K562 (cell line): ENCODE measurements around the gene C5orf24. TPM values are rescaled to one million over a fixed set of nuclear protein-coding genes. Genes with fewer than 3 reads are reported as not detected.

Experiments used
- CCNT2 ChIP-seq: IDR thresholded peaks from 2 replicates; pipeline ENCODE4 v1.6.1; 2011; ENCODE audit warnings: borderline replicate concordance, low read depth, mild to moderate bottlenecking, moderate library complexity, mixed read lengths, low read length; ENCODE audit not compliant: insufficient read length; ENCODE audit errors: extremely low read depth
- CHD2 ChIP-seq: IDR thresholded peaks from 2 replicates; pipeline ENCODE4 v1.6.1; 2011; ENCODE audit warnings: low read depth, low read length
- CREM ChIP-seq: IDR thresholded peaks from 2 replicates; pipeline ENCODE4 v1.6.1; 2014; ENCODE audit warnings: antibody characterized with exemption, low read depth
- EGR1 ChIP-seq: fragments of 450-650 bp; conservative IDR thresholded peaks from 2 replicates; pipeline ENCODE4 v1.6.1; 2017; ENCODE audit warnings: mild to moderate bottlenecking
- ETS2 ChIP-seq: IDR thresholded peaks from 2 replicates; pipeline ENCODE4 v1.6.1; 2016; ENCODE audit warnings: borderline replicate concordance, missing genetic modification characterization, mild to moderate bottlenecking, moderate library complexity, missing compliant biosample characterization; ENCODE audit not compliant: poor library complexity, severe bottlenecking
- KDM1A ChIP-seq, 2 experiments: fragments of 450-650 bp; IDR thresholded peaks; 2 replicates each; pipeline ENCODE4 v1.6.1; 2016; ENCODE audit warnings: mild to moderate bottlenecking in 2 of 2
- KLF1 ChIP-seq: fragments of 450-650 bp; IDR thresholded peaks from 2 replicates; pipeline ENCODE4 v1.6.1; 2016; ENCODE audit warnings: missing genetic modification characterization, missing compliant biosample characterization
- MED1 ChIP-seq: sonication (generic); formaldehyde crosslinking; IDR thresholded peaks from 2 replicates; pipeline ENCODE4 v1.8.1; 2023; ENCODE audit warnings: missing genetic modification reagents, borderline replicate concordance
- MTA3 ChIP-seq: fragments of 450-650 bp; formaldehyde crosslinking; IDR thresholded peaks from 2 replicates; pipeline ENCODE4 v1.6.1; 2017; ENCODE audit warnings: mild to moderate bottlenecking, borderline replicate concordance
- NCOR1 ChIP-seq: fragments of 450-650 bp; IDR thresholded peaks from 2 replicates; pipeline ENCODE4 v1.6.1; 2016; ENCODE audit warnings: mild to moderate bottlenecking, moderate library complexity
- PHF21A ChIP-seq: fragments of 450-650 bp; IDR thresholded peaks from 2 replicates; pipeline ENCODE4 v1.6.1; 2017; ENCODE audit warnings: low read depth, borderline replicate concordance
- PTRF ChIP-seq: fragments of 450-650 bp; IDR thresholded peaks from 2 replicates; pipeline ENCODE4 v1.6.1; 2016; ENCODE audit warnings: mild to moderate bottlenecking, missing genetic modification characterization, missing compliant biosample characterization
- SMARCB1 ChIP-seq: IDR thresholded peaks from 2 replicates; pipeline ENCODE4 v1.6.1; 2011; ENCODE audit warnings: improper control_type of control experiment, low read depth; ENCODE audit not compliant: insufficient read length
- ZNF165 ChIP-seq: fragments of 250-450 bp; sonication (Bioruptor Pico); IDR thresholded peaks from 2 replicates; pipeline ENCODE4 v1.4.0; 2020; ENCODE audit warnings: borderline replicate concordance
- polyA plus RNA-seq, 8 experiments: library from polyadenylated mRNA; depleted of rRNA in 4 of 8; stranded (reverse) in 5 of 8; unstranded in 3 of 8; fragments of >200 nt; fragmentation: Nextera tagmentation in 2 of 8; fragmentation: Illumina TruSeq in 1 of 8; extraction: Ambion mirVana in 2 of 8; extraction: Trizol in 1 of 8; gene quantifications; 2 replicates each; pipeline versions ENCODE4 v1.2.1 to v1.2.3, GENCODE V29; 2011 to 2014; ENCODE audit warnings: inconsistent platforms in 1 of 8, missing spikeins in 1 of 8
- total RNA-seq, 7 experiments: library from RNA; depleted of rRNA in 6 of 7; stranded (reverse); fragments of >200 nt in 6 of 7; fragmentation: Illumina TruSeq in 2 of 7; extraction: Trizol in 2 of 7; gene quantifications; 2 replicates each; pipeline versions ENCODE4 v1.2.1 to v1.2.3, GENCODE V29; 2011 to 2021; ENCODE audit warnings: low replicate concordance in 1 of 7
- TF ChIP-seq, protein P1 (sequence below), 2 experiments: fragments of 200-800 bp in 1 of 2; sonication (Bioruptor generic) in 1 of 2; sonication (generic) in 1 of 2; formaldehyde crosslinking in 1 of 2; IDR thresholded peaks in 1 of 2; conservative IDR thresholded peaks in 1 of 2; 2 replicates each; pipeline versions ENCODE4 v1.5.0 to v1.6.1; 2016 to 2020; ENCODE audit warnings: missing compliant biosample characterization in 1 of 2, missing genetic modification characterization in 1 of 2, missing genetic modification reagents in 1 of 2
- TF ChIP-seq, protein P2 (sequence below), 2 experiments: fragments of 250-450 bp in 1 of 2; fragments of 450-650 bp in 1 of 2; sonication (Bioruptor Pico) in 1 of 2; IDR thresholded peaks; 2 replicates each; pipeline versions ENCODE4 v1.6.1 to v1.8.0; 2016 to 2021; ENCODE audit warnings: mild to moderate bottlenecking in 2 of 2, moderate library complexity in 2 of 2, missing compliant biosample characterization in 1 of 2, missing genetic modification characterization in 1 of 2
- TF ChIP-seq, protein P3 (sequence below): fragments of 450-650 bp; formaldehyde crosslinking; IDR thresholded peaks from 2 replicates; pipeline ENCODE4 v1.4.0; 2022; ENCODE audit warnings: missing genetic modification characterization
- TF ChIP-seq, protein P4 (sequence below): sonication (generic); formaldehyde crosslinking; IDR thresholded peaks from 2 replicates; pipeline ENCODE4 v1.5.0; 2020; ENCODE audit warnings: missing genetic modification reagents
- TF ChIP-seq, protein P5 (sequence below): fragments of 250-450 bp; sonication (Bioruptor Pico); IDR thresholded peaks from 2 replicates; pipeline ENCODE4 v1.5.1; 2021; ENCODE audit warnings: mild to moderate bottlenecking

The C5orf24 gene
- total and polyA plus RNA-seq, 9 of the 15 experiments (the other 6 are each of a cell fraction or from before 2014, with no cell fraction given): 8.9 to 38.6 (median 28.4) TPM

DNA sequence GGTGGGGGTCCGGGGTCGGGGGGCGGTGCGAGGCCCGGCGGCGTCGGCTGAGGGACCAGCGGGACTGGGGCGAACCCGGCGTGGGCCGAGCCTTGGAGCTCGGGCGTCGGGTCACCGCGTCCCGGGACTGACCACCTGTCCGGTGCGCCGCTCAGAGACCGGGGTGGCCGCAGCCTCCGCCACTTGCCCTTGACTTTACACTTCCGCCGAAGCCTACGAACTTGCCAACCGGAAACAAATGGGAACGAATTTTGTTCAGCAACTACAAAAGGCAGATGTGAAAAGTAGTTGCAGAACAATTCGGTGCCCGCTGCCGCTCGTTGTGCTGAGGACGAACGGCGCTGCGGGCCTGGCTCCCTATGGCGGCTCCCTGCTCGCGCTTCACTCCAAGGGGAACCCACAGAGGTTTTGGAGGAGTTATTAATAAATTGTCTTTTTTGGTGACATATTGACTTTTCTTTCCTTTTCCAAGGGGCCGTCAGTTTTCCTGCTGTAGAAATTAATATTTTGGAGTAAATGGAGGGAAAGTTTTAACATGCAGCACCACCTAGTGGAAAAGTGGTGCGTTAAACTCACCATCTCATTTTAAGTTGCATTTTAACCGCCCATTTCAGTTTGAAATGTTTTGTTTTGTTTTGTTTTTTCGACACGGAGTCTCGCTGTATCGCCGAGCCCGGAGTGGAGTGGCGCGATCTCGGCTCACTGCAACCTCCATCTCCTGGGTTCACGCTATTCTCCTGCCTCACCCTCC lies 59.7 kb downstream of the C5orf24 start (continued):
- TF ChIP-seq ZNF165 (CRISPR knock-in tag) (no peak), ETS2 (tag) (no peak), MTA3 (0 out of 2 replicates have a peak, but pooled peaks have one; percentile 15), MED1 (CRISPR knock-in tag) (no peak), CCNT2 (no peak), CREM (no peak), KDM1A (IDR thresholded peaks at IDR 0.05) (no peak), KLF1 (tag) (no peak), NCOR1 (no peak), EGR1 (0 out of 2 replicates have a peak, but pooled peaks have one; percentile 13), PHF21A (no peak), SMARCB1 (no peak), PTRF (tag) (no peak), CHD2 (no peak)
- TF ChIP-seq, protein P1, sequence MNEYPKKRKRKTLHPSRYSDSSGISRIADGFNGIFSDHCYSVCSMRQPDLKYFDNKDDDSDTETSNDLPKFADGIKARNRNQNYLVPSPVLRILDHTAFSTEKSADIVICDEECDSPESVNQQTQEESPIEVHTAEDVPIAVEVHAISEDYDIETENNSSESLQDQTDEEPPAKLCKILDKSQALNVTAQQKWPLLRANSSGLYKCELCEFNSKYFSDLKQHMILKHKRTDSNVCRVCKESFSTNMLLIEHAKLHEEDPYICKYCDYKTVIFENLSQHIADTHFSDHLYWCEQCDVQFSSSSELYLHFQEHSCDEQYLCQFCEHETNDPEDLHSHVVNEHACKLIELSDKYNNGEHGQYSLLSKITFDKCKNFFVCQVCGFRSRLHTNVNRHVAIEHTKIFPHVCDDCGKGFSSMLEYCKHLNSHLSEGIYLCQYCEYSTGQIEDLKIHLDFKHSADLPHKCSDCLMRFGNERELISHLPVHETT (CRISPR knock-in tag; conservative IDR thresholded peaks at IDR 0.05 in 1 of 2, IDR thresholded peaks at IDR 0.05 in 1 of 2): peak in 1 of 2 experiments; percentile 91; a peak in 2 of 4 replicates
- TF ChIP-seq, protein P2, sequence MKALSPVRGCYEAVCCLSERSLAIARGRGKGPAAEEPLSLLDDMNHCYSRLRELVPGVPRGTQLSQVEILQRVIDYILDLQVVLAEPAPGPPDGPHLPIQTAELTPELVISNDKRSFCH (CRISPR knock-in tag; IDR thresholded peaks at IDR 0.05): no peak
- TF ChIP-seq, protein P2 (tag; IDR thresholded peaks at IDR 0.05): no peak
- TF ChIP-seq, protein P3, sequence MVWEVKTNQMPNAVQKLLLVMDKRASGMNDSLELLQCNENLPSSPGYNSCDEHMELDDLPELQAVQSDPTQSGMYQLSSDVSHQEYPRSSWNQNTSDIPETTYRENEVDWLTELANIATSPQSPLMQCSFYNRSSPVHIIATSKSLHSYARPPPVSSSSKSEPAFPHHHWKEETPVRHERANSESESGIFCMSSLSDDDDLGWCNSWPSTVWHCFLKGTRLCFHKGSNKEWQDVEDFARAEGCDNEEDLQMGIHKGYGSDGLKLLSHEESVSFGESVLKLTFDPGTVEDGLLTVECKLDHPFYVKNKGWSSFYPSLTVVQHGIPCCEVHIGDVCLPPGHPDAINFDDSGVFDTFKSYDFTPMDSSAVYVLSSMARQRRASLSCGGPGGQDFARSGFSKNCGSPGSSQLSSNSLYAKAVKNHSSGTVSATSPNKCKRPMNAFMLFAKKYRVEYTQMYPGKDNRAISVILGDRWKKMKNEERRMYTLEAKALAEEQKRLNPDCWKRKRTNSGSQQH: no peak
- TF ChIP-seq, protein P4, sequence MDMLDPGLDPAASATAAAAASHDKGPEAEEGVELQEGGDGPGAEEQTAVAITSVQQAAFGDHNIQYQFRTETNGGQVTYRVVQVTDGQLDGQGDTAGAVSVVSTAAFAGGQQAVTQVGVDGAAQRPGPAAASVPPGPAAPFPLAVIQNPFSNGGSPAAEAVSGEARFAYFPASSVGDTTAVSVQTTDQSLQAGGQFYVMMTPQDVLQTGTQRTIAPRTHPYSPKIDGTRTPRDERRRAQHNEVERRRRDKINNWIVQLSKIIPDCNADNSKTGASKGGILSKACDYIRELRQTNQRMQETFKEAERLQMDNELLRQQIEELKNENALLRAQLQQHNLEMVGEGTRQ: no peak
- TF ChIP-seq, protein P5, sequence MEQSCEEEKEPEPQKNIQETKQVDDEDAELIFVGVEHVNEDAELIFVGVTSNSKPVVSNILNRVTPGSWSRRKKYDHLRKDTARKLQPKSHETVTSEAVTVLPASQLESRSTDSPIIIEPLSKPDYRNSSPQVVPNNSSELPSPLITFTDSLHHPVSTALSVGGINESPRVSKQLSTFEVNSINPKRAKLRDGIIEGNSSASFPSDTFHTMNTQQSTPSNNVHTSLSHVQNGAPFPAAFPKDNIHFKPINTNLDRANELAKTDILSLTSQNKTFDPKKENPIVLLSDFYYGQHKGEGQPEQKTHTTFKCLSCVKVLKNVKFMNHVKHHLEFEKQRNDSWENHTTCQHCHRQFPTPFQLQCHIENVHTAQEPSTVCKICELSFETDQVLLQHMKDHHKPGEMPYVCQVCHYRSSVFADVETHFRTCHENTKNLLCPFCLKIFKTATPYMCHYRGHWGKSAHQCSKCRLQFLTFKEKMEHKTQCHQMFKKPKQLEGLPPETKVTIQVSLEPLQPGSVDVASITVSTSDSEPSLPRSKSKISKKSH (CRISPR knock-in tag): no peak
